ENCODE measurements around the gene MED27. TPM values are rescaled to one million over a fixed set of nuclear protein-coding genes. Genes with fewer than 3 reads are reported as not detected.
"Not testable (repeated sequence)": the region's sequence is repeated elsewhere in the genome, so short reads cannot be mapped to it uniquely, and the experiment has no call there.

The MED27 gene
- total RNA-seq, 2 donors from 2014 or later: 35.4 to 41.9 TPM

DNA sequence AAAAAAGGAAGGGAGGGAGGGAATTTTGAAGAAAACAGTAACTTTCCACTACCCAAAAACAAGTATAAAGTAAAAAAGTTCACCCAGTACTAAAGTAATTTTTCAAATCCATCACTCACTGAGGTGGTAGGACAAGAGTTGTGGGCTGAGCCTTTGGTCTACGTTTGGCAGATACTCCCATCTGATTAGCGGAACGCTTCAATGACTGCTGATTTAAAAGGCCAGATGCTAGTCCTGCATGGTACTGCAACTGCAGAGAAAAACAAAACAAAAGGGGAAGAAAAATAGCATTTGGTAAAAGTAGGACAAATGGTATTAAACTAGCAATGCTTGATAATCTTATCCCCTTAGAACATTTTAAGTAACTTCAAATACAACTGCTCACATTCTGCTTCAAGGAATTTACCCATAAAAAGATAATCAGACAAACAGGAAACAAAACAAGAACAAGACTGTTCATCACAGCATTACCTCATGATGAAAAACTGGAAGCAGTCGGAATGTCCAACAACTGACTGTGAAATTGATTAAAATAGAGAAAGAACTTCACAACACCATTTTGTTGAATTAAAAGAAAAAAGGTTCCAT, 65.4 kb downstream of the MED27 start:
- Mint-ChIP-seq H3K36me3 (peaks cover 9% of the 10 kb centered on the region), H3K27me3 (no peaks in the 10 kb centered on the region), H3K4me3 (no peak overlapping the region), H3K4me1 (ENCODE audit: low read depth in 2 of 2) (peaks cover 0 to 3% of the 10 kb centered on the region in 2 donors), H3K27ac (no peak overlapping the region), H3K9me3 (no peaks in the 10 kb centered on the region)
- ATAC-seq (no peak), DNase-seq (ENCODE audit: low spot score) (no peak)

DNA sequence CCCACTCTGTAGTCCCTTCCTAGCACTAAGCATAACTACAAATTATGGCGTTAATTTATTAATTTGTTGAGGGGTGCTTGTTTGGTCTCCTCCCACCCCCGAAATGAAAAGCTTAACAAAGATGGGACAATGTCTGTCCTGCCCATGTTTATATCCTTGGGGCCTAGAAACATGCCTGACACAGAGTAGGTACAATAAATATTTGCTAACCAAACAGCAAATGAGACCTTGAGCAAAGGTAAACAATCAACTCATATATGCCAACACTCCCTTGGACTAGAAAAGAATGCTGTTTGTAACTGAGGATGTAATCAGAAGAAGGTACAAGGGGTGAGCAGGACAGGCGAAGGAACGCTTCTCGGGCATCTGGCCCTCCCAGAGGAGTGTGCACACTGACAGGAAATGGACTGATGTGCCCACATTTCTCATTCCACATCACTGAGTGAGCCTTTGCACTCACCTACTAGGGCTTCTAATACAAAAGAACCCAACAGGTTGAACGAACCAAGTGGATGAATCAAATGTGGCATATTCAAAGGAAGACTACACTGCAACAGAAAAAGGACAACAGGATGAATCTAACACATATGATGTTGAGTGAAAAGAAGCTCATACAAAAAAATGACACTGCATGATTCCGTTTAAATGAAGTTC, 66.8 kb downstream of the MED27 start:
- no peaks in the 10 kb centered on the region for H3K9me3 Mint-ChIP-seq
- H3K27me3 Mint-ChIP-seq: no peaks in the 10 kb centered on the region
- no peak overlapping the region for H3K27ac Mint-ChIP-seq
- ATAC-seq (no peak), DNase-seq (ENCODE audit: low spot score) (no peak)
- peaks cover 9% of the 10 kb centered on the region for H3K36me3 Mint-ChIP-seq
- H3K4me3 Mint-ChIP-seq: no peak overlapping the region
- H3K4me1 Mint-ChIP-seq (ENCODE audit: low read depth in 2 of 2): peaks cover 6 to 7% of the 10 kb centered on the region in 2 donors

DNA sequence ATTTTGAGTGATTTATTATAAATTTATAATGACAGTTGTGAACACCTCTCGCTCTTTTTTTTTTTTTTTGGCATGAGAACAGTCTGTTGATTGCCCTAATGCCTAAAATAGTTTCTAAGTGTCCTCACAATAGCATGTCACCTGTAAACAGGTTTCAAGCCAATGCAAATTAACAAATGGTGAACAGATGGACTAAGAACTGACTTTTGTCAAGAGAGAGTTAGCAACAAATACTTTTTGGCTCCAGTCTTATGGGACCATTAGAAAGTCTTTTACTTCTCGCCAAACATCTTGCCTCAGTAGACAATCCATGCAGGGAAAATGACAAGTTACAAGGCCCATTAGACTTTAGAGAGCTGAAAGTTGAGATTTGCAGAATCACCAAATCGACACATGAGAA, 67.8 kb downstream of the MED27 start:
- Mint-ChIP-seq H3K9me3 (peaks cover 4% of the 10 kb centered on the region), H3K4me3 (no peak overlapping the region), H3K36me3 (peaks cover 9% of the 10 kb centered on the region), H3K27me3 (no peaks in the 10 kb centered on the region), H3K4me1 (ENCODE audit: low read depth in 2 of 2) (peaks cover 15 to 16% of the 10 kb centered on the region in 2 donors), H3K27ac (no peak overlapping the region)
- ATAC-seq (no peak), DNase-seq (ENCODE audit: low spot score) (no peak)

DNA sequence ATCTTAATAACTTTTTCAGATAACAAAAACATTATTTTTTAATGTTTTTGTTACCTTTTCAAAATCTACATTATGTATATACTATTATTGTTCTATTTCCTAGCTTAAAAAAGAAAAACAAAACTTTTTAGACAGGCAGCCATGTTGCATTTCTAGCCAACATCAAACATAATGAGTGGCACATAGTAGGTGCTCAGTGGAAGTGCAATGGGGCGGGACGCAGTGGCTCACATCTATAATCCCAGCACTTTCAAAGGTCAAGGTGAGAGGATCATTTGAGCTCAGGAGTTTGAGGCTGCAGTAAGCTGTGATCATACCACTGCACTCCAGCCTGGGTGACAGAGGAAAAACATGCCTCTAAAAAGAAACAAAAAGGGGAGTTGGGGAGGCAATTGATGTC, 68.4 kb downstream of the MED27 start:
- Mint-ChIP-seq H3K36me3 (peaks cover 9% of the 10 kb centered on the region), H3K4me1 (ENCODE audit: low read depth in 2 of 2) (peaks cover 21% of the 10 kb centered on the region in 2 donors), H3K9me3 (peaks cover 4% of the 10 kb centered on the region), H3K27ac (no peak overlapping the region), H3K27me3 (no peaks in the 10 kb centered on the region), H3K4me3 (no peak overlapping the region)
- no peak for DNase-seq (ENCODE audit: low spot score)
- no peak for ATAC-seq

DNA sequence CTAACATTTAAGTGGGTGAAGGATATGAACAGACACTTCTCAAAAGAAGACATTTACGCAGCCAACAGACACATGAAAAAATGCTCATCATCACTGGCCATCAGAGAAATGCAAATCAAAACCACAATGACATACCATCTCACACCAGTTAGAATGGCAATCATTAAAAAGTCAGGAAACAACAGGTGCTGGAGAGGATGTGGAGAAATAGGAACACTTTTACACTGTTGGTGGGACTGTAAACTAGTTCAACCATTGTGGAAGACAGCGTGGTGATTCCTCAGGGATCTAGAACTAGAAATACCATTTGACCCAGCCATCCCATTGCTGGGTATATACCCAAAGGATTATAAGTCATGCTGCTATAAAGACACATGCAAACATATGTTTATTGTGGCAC, 69.5 kb downstream of the MED27 start:
- H3K9me3 Mint-ChIP-seq; H3K4me3 Mint-ChIP-seq; ATAC-seq; H3K27me3 Mint-ChIP-seq; DNase-seq (ENCODE audit: low spot score); H3K36me3 Mint-ChIP-seq; H3K27ac Mint-ChIP-seq: not testable (repeated sequence)
- peaks cover 25% of the 10 kb centered on the region in 2 donors for H3K4me1 Mint-ChIP-seq (ENCODE audit: low read depth in 2 of 2)

DNA sequence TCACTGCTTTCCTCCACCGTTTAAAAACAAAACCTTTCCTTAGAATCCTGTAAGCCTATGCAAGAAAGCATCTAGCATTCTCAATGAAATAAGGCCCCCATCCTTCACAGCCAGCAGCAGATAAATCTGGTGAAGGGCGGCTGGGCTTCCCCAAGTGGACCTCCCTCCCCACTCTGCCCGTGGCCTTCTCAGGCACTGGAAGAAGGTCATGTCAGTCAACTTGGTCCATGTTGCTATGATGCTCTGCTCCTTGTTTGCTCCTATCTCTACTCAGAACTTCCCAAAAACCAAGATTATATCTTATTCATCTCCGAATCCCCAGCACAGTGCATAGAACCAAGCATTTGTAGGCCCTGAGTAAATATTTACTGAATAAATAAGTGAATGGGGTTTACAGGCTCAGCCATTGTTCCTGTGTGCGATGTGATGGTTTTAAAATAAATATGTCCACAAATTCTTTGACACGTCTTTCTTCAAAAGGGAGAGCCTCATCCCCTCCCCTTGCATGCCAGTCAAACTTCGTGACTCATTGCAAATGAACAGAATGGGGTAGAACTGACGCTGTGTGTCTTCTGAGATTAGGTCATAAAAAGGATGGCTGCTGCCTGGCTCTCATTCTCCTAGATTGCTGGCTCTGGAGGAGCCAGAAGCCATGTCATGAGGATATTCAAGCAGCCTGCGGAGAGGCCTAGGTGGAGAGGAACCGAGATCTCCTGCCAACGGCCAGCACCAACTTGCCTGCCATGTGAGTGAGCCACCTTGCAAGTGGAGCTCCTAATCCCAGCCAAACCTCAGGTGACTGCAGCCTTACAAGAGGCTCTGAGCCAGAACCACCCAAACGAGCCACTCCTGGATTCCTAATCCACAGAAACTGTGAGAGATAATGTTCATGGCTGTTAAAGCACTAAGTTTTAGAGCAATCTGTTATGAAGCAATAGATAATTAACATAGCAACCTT, 70.5 kb downstream of the MED27 start:
- peaks cover 9% of the 10 kb centered on the region for H3K36me3 Mint-ChIP-seq
- DNase-seq (ENCODE audit: low spot score) (no peak), ATAC-seq (no peak)
- H3K27ac Mint-ChIP-seq: no peak overlapping the region
- H3K9me3 Mint-ChIP-seq: peaks cover 4% of the 10 kb centered on the region
- no peak overlapping the region for H3K4me3 Mint-ChIP-seq
- peaks cover 33 to 34% of the 10 kb centered on the region in 2 donors for H3K4me1 Mint-ChIP-seq (ENCODE audit: low read depth in 2 of 2)
- no peaks in the 10 kb centered on the region for H3K27me3 Mint-ChIP-seq

DNA sequence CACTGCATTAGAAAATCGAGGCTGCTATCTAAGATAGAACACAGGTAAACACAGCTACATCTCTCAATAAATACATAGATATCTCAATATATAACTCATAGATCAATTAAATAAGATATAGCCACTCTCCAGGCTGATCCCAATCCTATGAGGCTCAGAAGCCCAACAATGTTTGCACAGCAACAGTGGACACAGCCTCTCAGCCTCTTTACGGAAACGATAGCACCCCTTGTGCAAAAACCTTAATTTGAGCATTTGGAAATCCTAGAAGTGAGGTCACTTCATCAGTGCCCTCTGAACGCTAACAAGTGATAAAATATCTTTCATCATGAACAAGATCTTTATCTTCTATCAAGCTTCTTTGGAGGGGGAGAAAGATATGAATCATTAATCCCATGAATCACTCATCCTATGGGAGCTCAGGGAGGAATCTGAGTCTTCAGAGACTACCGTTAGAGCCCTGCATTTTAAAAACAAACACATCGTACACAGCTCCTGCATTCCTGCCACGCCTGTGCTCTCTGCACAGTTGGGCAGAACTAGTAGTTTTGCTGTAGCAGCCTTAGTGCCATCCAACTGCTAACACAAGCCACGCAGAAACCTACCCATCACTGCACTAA, 71.4 kb downstream of the MED27 start:
- H3K9me3 Mint-ChIP-seq: peaks cover 4% of the 10 kb centered on the region
- peaks cover 8% of the 10 kb centered on the region for H3K36me3 Mint-ChIP-seq
- H3K27me3 Mint-ChIP-seq: no peaks in the 10 kb centered on the region
- no peak overlapping the region for H3K27ac Mint-ChIP-seq
- ATAC-seq (no peak), DNase-seq (ENCODE audit: low spot score) (no peak)
- peaks cover 40 to 41% of the 10 kb centered on the region in 2 donors for H3K4me1 Mint-ChIP-seq (ENCODE audit: low read depth in 2 of 2)
- no peak overlapping the region for H3K4me3 Mint-ChIP-seq

DNA sequence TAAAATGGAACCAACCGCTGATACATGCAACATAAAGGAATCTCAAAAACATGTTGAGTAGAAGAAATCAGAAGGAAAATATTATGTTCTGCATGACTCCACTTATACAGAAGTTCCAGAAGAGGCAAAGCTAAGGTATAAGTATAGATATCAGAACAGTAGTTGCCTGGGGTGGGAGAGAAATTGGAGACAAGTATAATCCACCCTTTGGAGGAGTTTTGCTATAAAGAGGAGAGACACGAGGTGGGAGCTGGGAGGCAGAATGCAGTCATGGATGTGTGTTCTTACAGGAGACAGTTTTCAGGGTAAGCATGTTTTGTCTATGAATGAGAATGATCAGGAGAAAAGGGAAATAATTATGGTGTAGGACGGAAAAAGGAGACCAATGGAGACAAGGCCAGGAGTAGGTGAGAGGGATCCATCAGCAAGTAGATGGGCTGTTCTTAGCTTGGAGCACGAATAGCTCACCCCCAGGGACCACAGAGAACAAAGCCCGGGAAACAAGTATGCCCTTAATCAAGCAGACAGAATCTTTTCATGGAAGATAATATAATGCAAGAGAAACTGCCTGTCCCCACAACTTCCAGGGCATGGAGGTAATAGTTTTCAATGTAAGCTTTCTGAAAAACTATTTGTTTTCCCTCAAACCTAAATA, 72.2 kb downstream of the MED27 start:
- DNase-seq (ENCODE audit: low spot score): no peak
- Mint-ChIP-seq H3K27ac (peak overlapping the region; percentile 59 to 71), H3K4me1 (ENCODE audit: low read depth in 2 of 2) (peaks cover 42 to 49% of the 10 kb centered on the region in 2 donors), H3K36me3 (peaks cover under 1% of the 10 kb centered on the region), H3K4me3 (peak overlapping the region; percentile 83), H3K27me3 (no peaks in the 10 kb centered on the region), H3K9me3 (peaks cover 4% of the 10 kb centered on the region)
- peak; percentile 8 to 40 for ATAC-seq

DNA sequence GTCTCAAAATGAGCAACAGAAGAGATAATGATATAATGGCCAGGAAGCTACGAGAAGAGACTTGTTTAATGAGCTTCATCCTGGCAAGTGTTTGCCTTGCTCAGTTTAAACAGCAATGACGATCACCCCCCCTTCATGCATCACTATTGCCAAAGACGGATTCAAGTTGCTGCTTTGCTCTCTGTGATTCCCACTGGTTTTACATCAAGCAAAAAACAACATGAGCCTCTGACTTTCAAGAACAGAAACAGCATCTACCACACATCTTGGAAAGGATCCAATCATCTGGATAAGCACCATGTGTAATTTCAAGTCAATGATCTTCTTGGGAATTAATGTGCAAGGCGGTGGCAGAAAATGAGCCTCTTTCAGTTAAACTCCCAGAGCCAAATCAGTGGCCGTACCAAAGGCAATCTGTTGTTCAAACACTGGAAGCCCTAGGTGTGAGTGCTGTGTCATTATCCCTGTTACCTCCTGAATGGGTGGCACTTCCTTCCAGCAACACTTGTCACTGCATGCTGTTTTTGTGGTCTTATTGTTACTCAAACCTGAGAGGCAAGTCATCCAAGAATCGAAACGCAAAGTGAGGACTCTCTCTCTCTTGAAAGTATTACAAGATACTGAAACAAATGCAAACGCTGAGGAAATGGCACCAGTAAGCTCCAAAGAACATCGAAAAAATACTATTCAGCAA, 72.8 kb downstream of the MED27 start:
- H3K27ac Mint-ChIP-seq: peak overlapping the region; percentile 59 to 71
- peaks cover 4% of the 10 kb centered on the region for H3K9me3 Mint-ChIP-seq
- ATAC-seq (peak; percentile 95 to 97), DNase-seq (ENCODE audit: low spot score) (peak; percentile 71)
- peak overlapping the region; percentile 83 for H3K4me3 Mint-ChIP-seq
- H3K27me3 Mint-ChIP-seq: no peaks in the 10 kb centered on the region
- peaks cover 48 to 49% of the 10 kb centered on the region in 2 donors for H3K4me1 Mint-ChIP-seq (ENCODE audit: low read depth in 2 of 2)
- no peaks in the 10 kb centered on the region for H3K36me3 Mint-ChIP-seq

DNA sequence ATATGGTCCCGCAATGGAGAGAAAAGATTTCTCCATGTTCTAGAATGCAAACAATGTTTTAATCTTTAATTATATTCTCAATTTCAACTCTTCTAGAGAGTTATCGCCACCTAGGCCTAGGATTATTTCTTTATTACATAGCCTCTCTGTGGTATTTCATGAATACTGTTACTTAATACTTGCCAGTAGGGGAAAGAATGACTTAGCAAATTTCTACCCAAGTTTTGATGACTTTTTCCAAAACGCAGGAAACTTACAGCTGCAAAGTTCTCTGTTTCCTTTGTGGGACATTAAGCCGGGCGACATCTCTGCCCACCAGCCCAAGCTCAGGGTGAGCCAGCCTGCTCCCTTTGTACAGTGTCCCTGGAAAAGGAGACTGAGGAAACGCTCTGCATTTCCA, 73.8 kb downstream of the MED27 start:
- no peaks in the 10 kb centered on the region for H3K36me3 Mint-ChIP-seq
- DNase-seq (ENCODE audit: low spot score) (no peak), ATAC-seq (no peak)
- peaks cover 52 to 53% of the 10 kb centered on the region in 2 donors for H3K4me1 Mint-ChIP-seq (ENCODE audit: low read depth in 2 of 2)
- H3K27me3 Mint-ChIP-seq: no peaks in the 10 kb centered on the region
- peak overlapping the region; percentile 59 to 71 for H3K27ac Mint-ChIP-seq
- H3K4me3 Mint-ChIP-seq: peak overlapping the region; percentile 83
- H3K9me3 Mint-ChIP-seq: peaks cover 4% of the 10 kb centered on the region

DNA sequence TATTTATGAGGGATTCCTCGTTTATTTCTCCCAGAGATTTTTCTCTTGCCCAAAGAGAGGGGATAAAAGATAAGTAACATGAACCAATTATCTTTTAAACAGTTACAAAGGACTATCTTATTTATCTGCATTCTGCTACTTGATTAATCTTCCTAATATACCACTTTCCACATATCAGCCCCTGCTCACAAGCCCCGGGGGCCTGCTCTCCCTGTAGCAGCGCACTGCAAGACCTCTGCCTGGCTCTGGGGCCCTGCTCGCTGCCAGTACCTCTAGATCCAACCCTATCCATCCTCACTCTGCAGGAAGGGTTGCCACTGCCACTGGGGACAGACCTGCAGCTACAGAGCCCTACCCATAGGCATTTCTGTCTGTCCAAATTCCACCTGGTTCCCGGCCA, 75.3 kb downstream of the MED27 start:
- no peak for DNase-seq (ENCODE audit: low spot score)
- Mint-ChIP-seq H3K4me1 (ENCODE audit: low read depth in 2 of 2) (peaks cover 62 to 68% of the 10 kb centered on the region in 2 donors), H3K4me3 (no peak overlapping the region), H3K27ac (peak overlapping the region in 1 of 2 donors; percentile 84), H3K9me3 (peaks cover 4% of the 10 kb centered on the region), H3K36me3 (peaks cover 5% of the 10 kb centered on the region), H3K27me3 (no peaks in the 10 kb centered on the region)
- ATAC-seq: no peak

DNA sequence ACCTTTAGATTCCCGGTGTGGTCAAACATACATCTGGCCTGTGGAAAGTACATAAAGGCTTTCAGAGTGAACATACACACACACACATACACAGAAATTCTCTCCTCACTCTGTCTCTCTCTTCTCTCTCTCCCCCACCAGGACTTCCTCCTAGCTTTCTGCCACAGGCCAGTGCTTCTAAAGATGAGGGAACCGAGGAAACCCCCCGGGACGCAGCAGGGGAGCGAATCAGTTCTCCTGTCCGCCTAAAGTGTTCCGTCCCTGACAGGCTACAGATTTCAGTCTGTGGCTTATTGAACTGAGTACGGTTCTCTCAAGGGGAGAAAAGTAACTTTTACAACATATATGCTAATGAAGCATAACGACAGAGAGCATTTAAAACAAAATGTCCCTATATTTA, 75.8 kb downstream of the MED27 start:
- Mint-ChIP-seq H3K4me1 (ENCODE audit: low read depth in 2 of 2) (peaks cover 60 to 72% of the 10 kb centered on the region in 2 donors), H3K36me3 (peaks cover 5% of the 10 kb centered on the region), H3K4me3 (peak overlapping the region; percentile 30), H3K9me3 (peaks cover 4% of the 10 kb centered on the region), H3K27me3 (no peaks in the 10 kb centered on the region), H3K27ac (peak overlapping the region in 1 of 2 donors; percentile 84)
- DNase-seq (ENCODE audit: low spot score): no peak
- no peak for ATAC-seq

DNA sequence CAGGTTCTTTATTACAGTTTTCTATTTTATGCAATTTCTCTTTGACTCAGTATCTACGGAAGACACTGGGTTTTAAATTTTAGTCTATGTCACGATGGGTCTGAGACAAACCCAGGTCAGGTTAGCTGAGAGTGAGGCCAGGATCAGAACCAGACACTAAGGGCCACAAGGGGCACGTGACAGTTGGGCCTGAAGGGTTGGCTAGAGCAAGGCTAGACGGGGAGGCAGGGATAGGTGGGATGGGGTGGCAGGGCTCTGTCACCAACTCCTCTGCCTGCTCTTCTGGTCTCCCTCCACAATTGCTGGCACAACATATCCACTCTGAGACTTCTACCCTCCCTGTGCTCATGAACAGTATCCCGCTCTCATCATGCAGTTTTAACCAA, 76.4 kb downstream of the MED27 start:
- Mint-ChIP-seq H3K27me3 (no peaks in the 10 kb centered on the region), H3K27ac (peak overlapping the region in 1 of 2 donors; percentile 84), H3K4me3 (peak overlapping the region; percentile 30), H3K9me3 (peaks cover 4% of the 10 kb centered on the region), H3K4me1 (ENCODE audit: low read depth in 2 of 2) (peaks cover 60 to 77% of the 10 kb centered on the region in 2 donors), H3K36me3 (peaks cover 5% of the 10 kb centered on the region)
- ATAC-seq: no peak
- no peak for DNase-seq (ENCODE audit: low spot score)

Measured in natural killer cell treated with Interleukin-12 subunit alpha and Interleukin-12 subunit beta and Interleukin-15 and Interleukin-18, amount 100 ng/mL, for 72 hours (primary cell).